Mesodermal cell (in vitro differentiated cells): Measurements from ENCODE around the gene CSN1S1.

ENCODE experiments used
- H3K27ac ChIP-seq: 2 replicates; pipeline ENCODE4 v1.7.0; 2013; ENCODE audit warnings: mild to moderate bottlenecking, low read depth, low read length, moderate library complexity; ENCODE audit not compliant: severe bottlenecking
- H3K36me3 ChIP-seq: 2 replicates; pipeline ENCODE4 v1.7.1; 2013; ENCODE audit warnings: mild to moderate bottlenecking, low read length, moderate library complexity; ENCODE audit not compliant: control insufficient read depth, insufficient read depth
- H3K4me1 ChIP-seq: one replicate; pipeline ENCODE4 v1.7.1; 2013; ENCODE audit warnings: mild to moderate bottlenecking, low read length; ENCODE audit not compliant: insufficient read depth, control insufficient read depth, poor library complexity, severe bottlenecking
- H3K4me3 ChIP-seq: 2 replicates; pipeline ENCODE4 v1.7.0; 2013; ENCODE audit warnings: low read length, control low read depth, mild to moderate bottlenecking; ENCODE audit not compliant: insufficient read depth, poor library complexity, severe bottlenecking; ENCODE audit errors: extremely low read depth
- H3K9me3 ChIP-seq: 2 replicates; pipeline ENCODE4 v1.7.1; 2013; ENCODE audit warnings: mild to moderate bottlenecking, low read length, moderate library complexity; ENCODE audit not compliant: control insufficient read depth
- WGBS, 2 experiments: methylation state at CpG; one replicate each; pipeline ENCODE4 v1.1.5; 2013; ENCODE audit warnings: missing lambda C conversion rate in 2 of 2; ENCODE audit not compliant: insufficient coverage in 2 of 2; 5-methylcytosine and 5-hydroxymethylcytosine counted together

CSN1S1 gene

DNA sequence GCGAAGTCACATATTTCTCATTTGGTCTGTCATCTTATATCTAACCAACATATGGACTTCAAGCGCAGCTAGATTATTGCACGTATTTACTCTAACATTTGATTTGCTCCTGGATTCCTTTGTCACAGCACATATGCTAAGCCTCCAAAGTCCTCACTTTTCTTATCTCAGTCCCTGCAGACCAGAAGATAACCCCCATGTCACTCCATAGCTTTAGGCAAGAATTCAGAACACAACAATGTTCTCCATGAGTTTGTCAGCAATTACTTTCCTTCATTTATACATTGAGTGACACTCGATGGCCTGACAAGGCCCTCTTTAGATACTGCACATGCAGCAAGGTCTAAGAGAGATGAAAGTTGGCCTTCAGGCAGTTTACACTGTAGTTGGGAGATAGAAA lies 60.1 kb downstream of the CSN1S1 start:
- no peaks in the 10 kb centered on the region for H3K4me1 ChIP-seq

DNA sequence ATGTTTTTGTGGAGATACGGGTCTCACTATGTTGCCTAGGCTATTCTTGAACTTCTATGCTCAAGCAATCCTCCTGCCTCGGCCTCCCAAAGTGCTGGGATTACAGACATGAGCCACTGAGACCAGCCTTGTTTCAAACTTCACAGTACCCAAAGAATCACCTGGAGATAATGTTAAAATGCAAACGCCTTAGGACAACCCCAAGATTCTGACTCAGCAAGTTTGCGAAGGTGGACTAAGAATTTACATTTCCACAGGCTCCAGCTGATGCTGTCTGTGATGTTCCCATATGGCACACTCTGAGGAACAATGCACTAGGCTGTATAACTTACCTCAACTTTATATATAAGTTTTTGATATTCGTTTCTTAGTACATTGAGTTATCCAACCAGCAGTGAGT lies 63.9 kb downstream of the CSN1S1 start:
- H3K4me1 ChIP-seq = no peaks in the 10 kb centered on the region
- 82 to 90% methylated on average over 3 of the region's 5 CpGs for WGBS, 2 experiments

More for the DNA sequence above, 60.1 kb downstream of the CSN1S1 start:
- no peaks in the 10 kb centered on the region for H3K36me3 ChIP-seq
- no peak overlapping the region for H3K4me3 ChIP-seq
- H3K9me3 ChIP-seq = no peaks in the 10 kb centered on the region
- 81 to 90% methylated on average over 4 of the region's 4 CpGs for WGBS, 2 experiments
- H3K27ac ChIP-seq = no peak overlapping the region

DNA sequence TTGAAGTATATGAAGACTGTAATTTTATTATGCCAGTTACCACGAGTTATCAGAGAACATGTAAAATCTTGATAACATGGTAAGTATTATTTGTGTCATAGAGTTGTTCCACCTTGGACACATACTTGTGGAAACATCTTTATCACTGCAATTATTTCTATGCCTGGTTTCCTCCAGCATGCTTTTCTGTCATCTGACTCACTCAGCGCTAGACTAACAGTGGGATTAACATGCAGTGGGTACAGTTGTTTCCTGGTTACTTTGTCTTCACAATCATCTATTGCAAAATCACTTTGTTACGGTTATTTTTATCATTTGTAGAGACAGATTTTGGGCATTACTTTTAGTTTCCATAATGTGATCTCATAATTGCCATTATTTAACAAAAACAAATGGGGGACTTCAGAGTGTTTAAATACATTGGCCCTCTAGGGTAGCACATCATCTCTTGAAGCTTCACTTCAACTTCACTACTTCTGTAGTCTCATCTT lies 64.7 kb downstream of the CSN1S1 start, which contains the start of gene STATH:
Gene STATH, plus strand, starts transcription at position 441 of the 491 bp plus-strand sequence. CDS start 2,472 bp downstream, outside the sequence.
- Histone ChIP-seq H3K27ac (no peak within 1 kb of the TSS), H3K36me3 (no peaks in the 10 kb centered on the region), H3K9me3 (no peaks in the 10 kb centered on the region), H3K4me3 (no peak within 1 kb of the TSS), H3K4me1 (no peaks in the 10 kb centered on the region)
- 92% methylated on average over 2 of the region's 3 CpGs; no CpG with 5 or more reads in 1 of the 2 experiments for WGBS, 2 experiments

More for the DNA sequence above, 63.9 kb downstream of the CSN1S1 start:
- no peak overlapping the region for H3K27ac ChIP-seq
- H3K36me3 ChIP-seq = no peaks in the 10 kb centered on the region
- H3K9me3 ChIP-seq = no peaks in the 10 kb centered on the region
- no peak overlapping the region for H3K4me3 ChIP-seq
